Measurements from ENCODE around the gene JMJD7.

The JMJD7 gene

GRCh38 chr15:41847206-41847605 is 19.3 kb downstream of the JMJD7 start:
- DNase-seq (ENCODE audit: low read depth), result no peak

GRCh38 chr15:41847981-41848380 is 20.1 kb downstream of the JMJD7 start:
- no peak for DNase-seq (ENCODE audit: low read depth)

- DNase-seq (ENCODE audit: low read depth), result no peak
Observed at GRCh38 chr15:41848631-41849030, 20.7 kb downstream of the JMJD7 start.

GRCh38 chr15:41849204-41849603 is 21.3 kb downstream of the JMJD7 start:
- DNase-seq (ENCODE audit: low read depth), result no peak

GRCh38 chr15:41849861-41850260 is 22.0 kb downstream of the JMJD7 start:
- DNase-seq (ENCODE audit: low read depth), result no peak

- no peak for DNase-seq (ENCODE audit: low read depth)
Observed at GRCh38 chr15:41850482-41851166, 22.7 kb downstream of the JMJD7 start.

GRCh38 chr15:41851167-41851523 is 23.3 kb downstream of the JMJD7 start:
- no peak for DNase-seq (ENCODE audit: low read depth)

GRCh38 chr15:41851755-41852370 is 24.0 kb downstream of the JMJD7 start:
- DNase-seq (ENCODE audit: low read depth), result no peak

GRCh38 chr15:41852736-41853590 is 25.1 kb downstream of the JMJD7 start:
- no peak for DNase-seq (ENCODE audit: low read depth)

- no peak for DNase-seq (ENCODE audit: low read depth)
Observed at GRCh38 chr15:41853831-41854230, 25.9 kb downstream of the JMJD7 start.

GRCh38 chr15:41854443-41854842 is 26.6 kb downstream of the JMJD7 start:
- DNase-seq (ENCODE audit: low read depth), result no peak

- DNase-seq (ENCODE audit: low read depth), result no peak
Observed at GRCh38 chr15:41855261-41855961, 27.5 kb downstream of the JMJD7 start.

GRCh38 chr15:41856262-41856661 is 28.4 kb downstream of the JMJD7 start:
- no peak for DNase-seq (ENCODE audit: low read depth)

- DNase-seq (ENCODE audit: low read depth), result no peak
Observed at GRCh38 chr15:41856716-41857115, 28.8 kb downstream of the JMJD7 start.

GRCh38 chr15:41857316-41857715 is 29.4 kb downstream of the JMJD7 start:
- DNase-seq (ENCODE audit: low read depth), result no peak

GRCh38 chr15:41858756-41859155 is 30.9 kb downstream of the JMJD7 start:
- no peak for DNase-seq (ENCODE audit: low read depth)

GRCh38 chr15:41860049-41860828 is 32.3 kb downstream of the JMJD7 start:
- no peak for DNase-seq (ENCODE audit: low read depth)

GRCh38 chr15:41861736-41862356 is 34.0 kb downstream of the JMJD7 start:
- no peak for DNase-seq (ENCODE audit: low read depth)

GRCh38 chr15:41862515-41863116 is 34.7 kb downstream of the JMJD7 start:
- no peak for DNase-seq (ENCODE audit: low read depth)

GRCh38 chr15:41865490-41866055 is 37.7 kb downstream of the JMJD7 start:
- DNase-seq (ENCODE audit: low read depth), result no peak
